ENCODE data around the gene BMI1.

Gene BMI1

DNA sequence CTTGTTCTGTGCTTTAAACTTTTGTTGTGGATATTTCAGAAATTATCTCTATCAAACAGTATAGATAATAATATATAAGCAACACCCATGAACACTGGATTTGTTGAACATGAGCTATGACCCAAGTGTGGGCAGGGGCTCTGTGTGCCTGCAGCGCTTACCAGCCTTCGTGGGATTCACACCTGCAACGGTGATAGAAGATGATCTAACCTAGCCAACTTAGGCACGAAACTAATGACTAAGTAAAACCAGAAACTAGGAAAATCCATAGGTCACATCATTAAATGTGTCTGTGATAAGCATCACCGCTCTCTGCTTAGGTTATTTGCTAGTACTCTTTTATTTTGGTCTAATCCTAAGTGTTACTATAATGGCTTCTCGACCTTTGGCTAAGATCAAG is 42.4 kb downstream of the BMI1 start:
- Histone ChIP-seq H3K9me3 (ENCODE audit: insufficient read depth, low read depth, low read length) (no peaks in the 10 kb centered on the region), H2BK120ac (ENCODE audit: insufficient read depth, low read length, poor library complexity) (no peak overlapping the region), H3K4me3 (ENCODE audit: low read depth, low read length) (no peak overlapping the region), H3K14ac (ENCODE audit: low read length) (no peak overlapping the region), H3K36me3 (ENCODE audit: control insufficient read depth in 1 of 2, insufficient read depth in 2 of 2, low read length in 2 of 2) (no peaks in the 10 kb centered on the region), H4K8ac (ENCODE audit: low read depth, low read length) (no peak overlapping the region), H3K4me1 (ENCODE audit: control insufficient read depth in 1 of 2, insufficient read depth in 2 of 2, low read length in 2 of 2) (no peaks in the 10 kb centered on the region), H3K23ac (ENCODE audit: low read length) (no peak overlapping the region), H2BK12ac (ENCODE audit: low read length) (no peak overlapping the region), H3K4me2 (ENCODE audit: low read length) (no peak overlapping the region), H4K12ac (ENCODE audit: low read depth, low read length) (no peak overlapping the region), H2BK5ac (ENCODE audit: low read depth, low read length, poor library complexity) (no peak overlapping the region), H2AFZ (ENCODE audit: insufficient read depth, low read length, poor library complexity) (no peak overlapping the region), H3K4ac (ENCODE audit: low read depth, low read length) (no peak overlapping the region), H3K79me2 (ENCODE audit: control insufficient read depth, insufficient read depth, low read length, poor library complexity) (no peaks in the 10 kb centered on the region), H4K91ac (ENCODE audit: low read depth, low read length) (no peak overlapping the region), H3K27me3 (ENCODE audit: insufficient read depth, low read length) (no peaks in the 10 kb centered on the region), H3K18ac (ENCODE audit: low read length) (no peak overlapping the region), H3K79me1 (ENCODE audit: low read length) (no peaks in the 10 kb centered on the region), H3K9ac (ENCODE audit: low read length) (no peak overlapping the region), H3K27ac (ENCODE audit: low read depth, low read length) (no peak overlapping the region), H2AK5ac (ENCODE audit: low read length) (no peak overlapping the region)
- DNase-seq: no peak
- WGBS (ENCODE audit: extremely low coverage, insufficient coverage, insufficient read length): no CpG with 5 or more reads among the region's 6 CpGs

DNA sequence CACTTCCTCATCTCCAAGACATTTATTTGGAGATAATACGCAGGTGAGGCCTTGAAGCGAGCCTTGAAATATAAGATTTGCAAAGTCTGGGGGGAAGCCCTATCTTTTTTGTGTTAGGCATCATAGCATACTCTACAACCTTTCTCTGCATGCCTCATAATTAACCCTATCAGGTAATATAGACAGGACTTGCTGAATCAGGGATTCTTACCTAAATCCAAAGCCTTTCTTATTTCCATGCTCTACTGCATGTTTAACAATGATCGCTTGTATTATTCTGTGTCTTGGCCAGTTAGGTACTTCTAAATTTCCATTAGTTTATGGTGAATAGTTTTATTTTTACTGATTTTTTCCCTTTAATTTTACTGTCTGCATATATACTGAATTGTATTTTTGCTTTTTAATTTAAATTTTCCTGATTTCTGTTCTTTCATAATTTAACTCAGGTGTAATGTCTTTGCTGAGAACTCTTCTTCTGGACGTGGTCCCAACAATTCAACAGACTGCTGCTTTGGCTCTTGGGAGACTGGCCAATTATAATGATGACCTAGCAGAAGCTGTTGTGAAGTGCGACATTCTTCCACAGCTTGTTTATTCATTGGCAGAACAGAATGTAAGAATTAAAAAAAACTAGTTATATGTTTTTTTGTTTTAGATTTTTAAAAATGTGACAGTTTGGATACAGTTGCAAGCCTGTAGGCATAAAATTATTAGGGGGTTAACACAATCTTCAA is 43.7 kb downstream of the BMI1 start:
- Histone ChIP-seq H2AFZ (ENCODE audit: insufficient read depth, low read length, poor library complexity) (no peak overlapping the region), H3K23ac (ENCODE audit: low read length) (no peak overlapping the region), H4K8ac (ENCODE audit: low read depth, low read length) (no peak overlapping the region), H3K27ac (ENCODE audit: low read depth, low read length) (no peak overlapping the region), H3K4me3 (ENCODE audit: low read depth, low read length) (no peak overlapping the region), H3K79me1 (ENCODE audit: low read length) (no peaks in the 10 kb centered on the region), H4K12ac (ENCODE audit: low read depth, low read length) (no peak overlapping the region), H2AK5ac (ENCODE audit: low read length) (no peak overlapping the region), H3K4me1 (ENCODE audit: control insufficient read depth in 1 of 2, insufficient read depth in 2 of 2, low read length in 2 of 2) (no peaks in the 10 kb centered on the region), H2BK5ac (ENCODE audit: low read depth, low read length, poor library complexity) (no peak overlapping the region), H2BK120ac (ENCODE audit: insufficient read depth, low read length, poor library complexity) (no peak overlapping the region), H3K79me2 (ENCODE audit: control insufficient read depth, insufficient read depth, low read length, poor library complexity) (no peaks in the 10 kb centered on the region), H3K9ac (ENCODE audit: low read length) (no peak overlapping the region), H3K27me3 (ENCODE audit: insufficient read depth, low read length) (no peaks in the 10 kb centered on the region), H2BK12ac (ENCODE audit: low read length) (no peak overlapping the region), H3K4ac (ENCODE audit: low read depth, low read length) (no peak overlapping the region), H3K36me3 (ENCODE audit: control insufficient read depth in 1 of 2, insufficient read depth in 2 of 2, low read length in 2 of 2) (no peaks in the 10 kb centered on the region), H3K4me2 (ENCODE audit: low read length) (no peak overlapping the region), H3K14ac (ENCODE audit: low read length) (no peak overlapping the region), H3K9me3 (ENCODE audit: insufficient read depth, low read depth, low read length) (no peaks in the 10 kb centered on the region), H3K18ac (ENCODE audit: low read length) (no peak overlapping the region), H4K91ac (ENCODE audit: low read depth, low read length) (no peak overlapping the region)
- no CpG with 5 or more reads among the region's 5 CpGs for WGBS (ENCODE audit: extremely low coverage, insufficient coverage, insufficient read length)
- DNase-seq: no peak

DNA sequence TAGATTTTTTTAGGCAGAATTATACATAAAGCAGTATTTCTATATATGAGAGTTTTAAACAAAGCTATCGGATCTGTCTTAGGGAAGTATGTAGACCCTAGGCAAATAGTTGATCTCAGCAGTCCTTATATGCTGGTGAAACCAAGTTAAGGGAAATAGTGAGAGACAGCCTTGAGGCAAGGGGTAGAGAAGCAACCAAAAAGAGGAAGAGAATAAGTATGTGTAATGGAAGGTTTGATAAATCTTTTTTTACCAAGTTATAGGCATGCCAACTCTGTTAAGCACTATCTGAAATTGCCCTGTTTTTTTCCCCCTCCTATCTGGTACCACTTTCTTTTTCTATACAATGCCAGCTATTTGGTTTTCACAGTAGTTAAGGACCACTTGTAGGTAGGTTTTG is 44.3 kb downstream of the BMI1 start:
- Histone ChIP-seq H3K27me3 (ENCODE audit: insufficient read depth, low read length) (no peaks in the 10 kb centered on the region), H3K4ac (ENCODE audit: low read depth, low read length) (no peak overlapping the region), H3K4me1 (ENCODE audit: control insufficient read depth in 1 of 2, insufficient read depth in 2 of 2, low read length in 2 of 2) (no peaks in the 10 kb centered on the region), H3K4me3 (ENCODE audit: low read depth, low read length) (no peak overlapping the region), H3K79me1 (ENCODE audit: low read length) (no peaks in the 10 kb centered on the region), H3K18ac (ENCODE audit: low read length) (no peak overlapping the region), H2BK120ac (ENCODE audit: insufficient read depth, low read length, poor library complexity) (no peak overlapping the region), H3K27ac (ENCODE audit: low read depth, low read length) (no peak overlapping the region), H3K36me3 (ENCODE audit: control insufficient read depth in 1 of 2, insufficient read depth in 2 of 2, low read length in 2 of 2) (no peaks in the 10 kb centered on the region), H2AFZ (ENCODE audit: insufficient read depth, low read length, poor library complexity) (no peak overlapping the region), H4K91ac (ENCODE audit: low read depth, low read length) (no peak overlapping the region), H3K9me3 (ENCODE audit: insufficient read depth, low read depth, low read length) (no peaks in the 10 kb centered on the region), H2BK12ac (ENCODE audit: low read length) (no peak overlapping the region), H3K23ac (ENCODE audit: low read length) (no peak overlapping the region), H3K79me2 (ENCODE audit: control insufficient read depth, insufficient read depth, low read length, poor library complexity) (no peaks in the 10 kb centered on the region), H2BK5ac (ENCODE audit: low read depth, low read length, poor library complexity) (no peak overlapping the region), H2AK5ac (ENCODE audit: low read length) (no peak overlapping the region), H3K4me2 (ENCODE audit: low read length) (no peak overlapping the region), H3K9ac (ENCODE audit: low read length) (no peak overlapping the region), H4K8ac (ENCODE audit: low read depth, low read length) (no peak overlapping the region), H3K14ac (ENCODE audit: low read length) (no peak overlapping the region), H4K12ac (ENCODE audit: low read depth, low read length) (no peak overlapping the region)
- no CpG with 5 or more reads among the region's 1 CpG for WGBS (ENCODE audit: extremely low coverage, insufficient coverage, insufficient read length)
- no peak for DNase-seq

DNA sequence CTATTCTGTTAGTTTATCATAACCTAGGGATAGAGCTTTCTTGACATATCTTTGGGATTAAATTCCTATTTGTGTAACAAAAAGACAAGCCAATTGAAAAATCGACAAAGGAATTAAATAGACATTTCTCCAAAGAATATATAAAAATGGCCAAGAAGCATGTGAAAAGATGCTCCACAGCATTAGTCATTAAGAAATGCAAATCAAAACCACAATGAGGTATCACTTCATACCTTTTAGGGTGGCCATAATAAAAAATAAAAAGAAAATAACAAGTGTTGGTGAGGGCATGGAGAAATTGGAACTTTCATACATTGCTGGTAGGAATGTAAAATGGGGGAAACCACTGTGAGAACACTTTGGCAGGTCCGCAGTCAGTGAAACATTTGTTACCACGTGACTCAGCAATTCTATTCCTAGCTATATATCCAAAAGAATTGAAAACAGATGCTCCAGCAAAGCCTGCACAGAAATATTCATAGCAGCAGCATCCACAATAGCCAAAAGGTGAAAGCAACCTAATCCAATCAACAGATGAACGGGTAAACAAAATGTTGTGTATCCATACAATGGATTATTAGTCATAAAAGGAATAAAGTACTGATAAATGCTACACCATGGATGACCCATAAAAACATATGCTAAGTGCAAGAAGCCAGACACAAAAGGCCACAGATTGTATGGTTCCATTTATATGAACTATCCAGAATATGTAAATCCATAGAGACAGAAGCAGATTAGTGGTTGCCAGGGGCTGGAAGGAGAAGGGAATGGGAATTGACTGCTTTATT is 44.9 kb downstream of the BMI1 start:
- Histone ChIP-seq H4K8ac (ENCODE audit: low read depth, low read length) (no peak overlapping the region), H3K4me1 (ENCODE audit: control insufficient read depth in 1 of 2, insufficient read depth in 2 of 2, low read length in 2 of 2) (no peaks in the 10 kb centered on the region), H2AK5ac (ENCODE audit: low read length) (no peak overlapping the region), H2BK5ac (ENCODE audit: low read depth, low read length, poor library complexity) (no peak overlapping the region), H3K9ac (ENCODE audit: low read length) (no peak overlapping the region), H4K91ac (ENCODE audit: low read depth, low read length) (no peak overlapping the region), H3K79me2 (ENCODE audit: control insufficient read depth, insufficient read depth, low read length, poor library complexity) (no peaks in the 10 kb centered on the region), H3K27me3 (ENCODE audit: insufficient read depth, low read length) (no peaks in the 10 kb centered on the region), H3K23ac (ENCODE audit: low read length) (no peak overlapping the region), H3K18ac (ENCODE audit: low read length) (no peak overlapping the region), H3K9me3 (ENCODE audit: insufficient read depth, low read depth, low read length) (no peaks in the 10 kb centered on the region), H3K36me3 (ENCODE audit: control insufficient read depth in 1 of 2, insufficient read depth in 2 of 2, low read length in 2 of 2) (no peaks in the 10 kb centered on the region), H2AFZ (ENCODE audit: insufficient read depth, low read length, poor library complexity) (no peak overlapping the region), H2BK120ac (ENCODE audit: insufficient read depth, low read length, poor library complexity) (no peak overlapping the region), H3K27ac (ENCODE audit: low read depth, low read length) (no peak overlapping the region), H3K79me1 (ENCODE audit: low read length) (no peaks in the 10 kb centered on the region), H3K4me3 (ENCODE audit: low read depth, low read length) (no peak overlapping the region), H3K4me2 (ENCODE audit: low read length) (no peak overlapping the region), H3K4ac (ENCODE audit: low read depth, low read length) (no peak overlapping the region), H4K12ac (ENCODE audit: low read depth, low read length) (no peak overlapping the region), H2BK12ac (ENCODE audit: low read length) (no peak overlapping the region), H3K14ac (ENCODE audit: low read length) (no peak overlapping the region)
- no peak for DNase-seq
- WGBS (ENCODE audit: extremely low coverage, insufficient coverage, insufficient read length): no CpG with 5 or more reads among the region's 4 CpGs
